ENCODE results near the gene POLRMT.
"Not testable (repeated sequence)": the region's sequence is repeated elsewhere in the genome, so short reads cannot be mapped to it uniquely, and the experiment has no call there.

POLRMT gene

DNA sequence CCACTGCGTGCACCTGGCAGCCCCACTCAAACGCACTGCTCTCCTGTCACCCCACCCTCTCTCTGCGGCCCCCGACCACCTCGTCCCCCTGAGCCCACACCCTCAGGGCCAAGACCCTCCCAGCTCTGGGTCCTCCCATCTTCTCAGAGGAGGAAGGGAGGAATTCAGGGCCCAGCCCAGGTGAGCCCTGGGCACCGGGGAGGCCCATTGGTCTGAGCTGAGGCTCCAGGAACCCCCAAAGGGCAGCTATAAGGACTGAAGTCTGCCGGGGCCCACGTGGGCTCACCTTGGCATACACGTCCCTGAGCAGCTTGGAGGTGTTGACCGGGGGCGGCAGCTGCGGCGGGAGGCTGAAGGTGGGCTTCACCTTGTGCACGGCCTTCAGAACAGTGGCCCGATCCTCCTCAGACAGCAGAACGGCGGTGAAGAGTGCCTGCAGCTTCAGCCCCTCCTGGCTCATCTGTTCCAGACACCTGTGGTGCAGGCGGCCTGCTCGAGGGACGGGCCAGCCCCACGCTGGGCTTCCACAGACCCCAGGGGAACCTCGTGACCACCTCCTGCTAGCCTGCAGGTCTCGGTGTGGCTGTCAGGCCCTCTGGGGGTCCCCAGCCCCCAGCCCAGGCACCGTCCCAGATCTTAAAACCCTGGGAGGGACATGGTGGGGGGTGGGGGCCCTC lies 8.8 kb downstream of the POLRMT start:
- no peak for DNase-seq

DNA sequence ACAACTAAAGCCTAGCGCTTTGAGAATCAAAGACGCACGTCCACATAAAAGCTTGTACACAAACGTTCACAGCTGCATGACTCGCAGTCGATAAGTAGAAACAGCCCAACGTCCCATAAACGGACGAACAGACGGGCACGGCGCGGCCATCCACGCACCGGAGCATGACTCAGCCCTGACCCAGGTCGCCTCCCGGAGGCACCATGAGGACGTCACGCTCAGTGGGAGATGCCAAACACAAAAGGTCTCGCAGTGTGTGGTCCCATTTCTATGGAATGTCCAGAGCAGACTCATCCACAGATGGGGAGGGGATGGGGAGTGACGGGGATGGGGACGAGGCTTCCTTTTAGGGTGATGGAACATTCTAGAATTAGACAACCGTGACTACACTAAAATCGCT lies 9.4 kb downstream of the POLRMT start:
- no peak for DNase-seq

DNA sequence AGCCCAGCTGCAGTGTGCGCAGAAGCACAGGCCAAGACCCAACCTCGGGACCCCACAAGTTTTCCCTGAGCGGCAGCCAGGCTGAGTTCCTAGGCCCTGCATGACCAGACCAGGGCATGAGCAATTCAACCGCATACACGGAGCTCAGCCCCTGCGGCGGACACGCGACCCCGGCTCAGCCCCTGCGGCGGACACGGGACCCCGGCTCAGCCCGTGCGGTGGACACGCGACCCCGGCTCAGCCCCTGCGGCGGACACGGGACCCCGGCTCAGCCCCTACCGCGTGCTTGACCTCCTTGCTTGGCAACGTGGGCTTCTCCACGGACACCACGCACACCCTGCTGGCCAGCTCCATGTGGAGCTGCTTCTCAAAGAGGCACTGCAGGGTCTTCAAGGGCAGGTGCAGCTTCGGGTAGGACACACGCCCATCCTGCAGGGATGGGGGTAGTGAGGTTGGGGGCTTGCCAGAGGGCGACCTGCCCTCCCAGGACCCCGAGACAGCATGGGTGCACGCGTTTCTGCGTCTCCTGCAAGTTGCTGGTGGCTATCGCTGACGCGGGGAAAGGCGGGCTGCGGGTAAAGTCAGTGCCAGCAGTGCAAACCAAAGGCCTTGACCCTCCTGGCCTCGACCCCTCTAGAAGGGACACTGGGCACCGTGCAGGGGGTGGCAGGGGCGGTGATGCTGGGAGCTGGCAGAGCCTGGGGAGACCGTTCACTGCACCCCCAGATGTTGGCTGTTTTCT lies 10.0 kb downstream of the POLRMT start:
- no peak for DNase-seq

DNA sequence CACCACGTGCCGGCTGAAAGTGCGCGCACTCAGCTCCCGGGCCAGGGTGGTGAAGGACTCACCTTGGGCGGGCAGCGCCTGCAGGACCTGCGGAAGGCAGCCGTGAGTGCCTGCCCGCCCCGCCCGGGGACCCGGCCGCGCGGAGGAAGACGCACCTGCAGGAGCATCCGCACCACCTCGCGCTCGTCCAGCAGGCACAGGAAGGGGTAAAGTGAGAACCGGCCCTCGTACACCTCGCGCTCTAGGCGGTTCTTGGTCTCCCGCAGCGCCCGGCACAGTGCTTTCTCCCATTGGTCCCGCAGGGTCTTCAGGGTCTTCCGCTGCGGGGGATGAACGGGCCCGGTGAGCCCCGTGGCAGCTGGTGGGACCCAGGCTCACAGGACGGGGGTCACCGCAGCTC lies 10.7 kb downstream of the POLRMT start:
- no peak for DNase-seq

DNA sequence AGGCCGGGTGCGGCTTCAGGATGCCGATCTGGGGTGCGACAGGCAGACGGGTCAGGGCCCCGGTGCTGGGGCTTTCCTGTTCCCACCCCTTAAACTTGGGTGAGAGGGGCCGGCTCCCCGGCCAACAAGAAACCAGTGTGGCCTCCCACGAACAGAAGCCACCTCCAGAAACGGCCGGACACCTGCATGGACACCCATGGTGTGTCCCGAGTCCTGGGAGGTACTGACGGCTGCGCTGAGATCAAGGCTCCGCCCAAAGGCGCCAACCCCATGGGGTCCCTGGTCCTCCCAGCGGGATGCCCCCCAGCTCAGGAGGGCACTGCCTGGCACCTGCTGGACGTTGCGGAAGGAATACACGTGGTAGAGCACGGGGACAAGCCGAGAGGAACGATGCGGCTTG lies 11.5 kb downstream of the POLRMT start:
- no peak for DNase-seq

DNA sequence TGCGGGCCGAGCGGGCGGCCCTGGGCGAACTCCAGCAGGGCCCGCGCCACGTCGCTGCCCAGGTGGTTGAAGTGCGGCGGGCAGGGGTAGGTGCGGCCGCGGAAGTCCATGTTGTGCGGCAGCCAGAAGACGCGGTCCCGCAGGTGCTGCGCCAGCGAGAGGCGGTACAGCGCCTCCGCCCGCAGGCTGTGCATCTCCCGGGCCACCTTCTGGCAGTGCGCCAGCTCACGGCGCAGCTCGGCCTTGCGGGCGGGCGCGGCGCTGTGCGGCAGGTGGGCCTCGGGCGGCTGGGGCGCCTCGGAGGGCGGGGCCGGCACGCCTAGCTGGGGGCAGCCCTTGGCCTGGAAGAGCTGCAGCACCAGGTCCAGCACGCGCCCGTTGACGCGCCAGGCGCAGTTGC lies 12.1 kb downstream of the POLRMT start:
- not testable (repeated sequence) for DNase-seq

DNA sequence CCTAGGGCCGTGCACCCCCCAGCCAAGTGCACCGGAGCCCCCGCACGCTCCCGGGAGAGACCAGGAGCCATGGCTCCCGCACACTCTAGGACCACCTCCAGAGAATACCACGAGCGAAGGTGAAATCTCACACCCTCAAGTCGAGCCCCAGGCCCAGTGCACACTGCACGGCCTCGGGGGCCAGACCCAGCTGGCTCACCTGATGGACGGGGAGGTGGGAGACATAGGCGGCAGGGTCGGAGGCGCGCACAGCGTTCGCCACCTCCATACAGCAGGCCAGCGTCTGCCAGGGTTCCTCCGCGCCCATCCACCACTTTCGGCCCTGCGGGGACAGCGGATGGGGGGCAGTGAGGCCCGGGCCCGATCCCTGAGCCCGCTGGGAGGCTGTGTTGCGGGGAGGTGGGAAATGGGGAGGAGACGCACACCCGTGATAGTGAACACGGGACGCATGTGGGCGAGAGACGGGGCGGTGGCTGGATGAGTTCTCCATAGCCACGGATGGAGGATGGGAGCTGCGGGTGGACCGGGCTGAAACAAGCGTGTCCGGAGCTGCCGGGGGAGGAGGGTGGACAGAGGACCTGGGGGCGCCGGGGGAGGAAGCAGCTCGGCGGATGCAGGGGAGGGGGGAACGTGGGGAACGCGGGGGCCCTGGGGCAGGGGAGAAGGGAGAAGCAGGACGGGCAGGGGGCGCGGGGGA lies 13.0 kb downstream of the POLRMT start:
- DNase-seq: no peak

DNA sequence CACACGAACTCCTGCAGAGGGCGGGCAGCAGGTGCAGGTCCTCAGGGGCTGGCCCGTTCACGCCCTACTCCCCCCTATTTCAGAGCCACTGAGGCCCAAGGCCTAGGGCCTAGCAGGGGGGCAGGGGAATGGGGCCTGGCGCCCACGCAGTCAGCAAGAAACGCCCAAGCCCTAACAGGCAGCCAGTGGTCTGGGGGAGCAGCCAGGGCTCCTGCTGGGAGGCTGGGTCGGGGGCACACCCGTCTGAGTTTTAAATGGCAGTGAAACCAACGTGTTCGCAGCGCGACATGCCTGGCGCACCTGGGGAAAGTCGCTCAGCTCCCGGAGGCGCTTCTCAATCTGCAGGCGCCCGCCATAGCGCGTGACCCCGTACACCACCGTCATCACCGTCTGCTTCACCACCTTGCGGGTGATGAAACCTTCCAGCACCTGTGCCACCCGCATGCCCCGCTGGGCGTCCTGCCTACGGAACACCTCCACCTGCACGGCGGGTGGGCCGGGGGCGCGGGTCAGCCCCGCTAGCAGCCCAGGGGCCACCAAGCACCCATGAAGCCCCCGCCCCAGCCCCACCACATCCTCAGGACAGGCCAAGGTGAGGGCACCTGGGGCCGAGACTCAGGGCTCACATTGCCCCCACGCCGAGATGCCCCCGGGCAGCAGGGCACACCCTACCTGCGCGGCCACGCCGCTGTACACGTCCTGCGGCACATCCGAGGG lies 13.9 kb downstream of the POLRMT start:
- no peak for DNase-seq

DNA sequence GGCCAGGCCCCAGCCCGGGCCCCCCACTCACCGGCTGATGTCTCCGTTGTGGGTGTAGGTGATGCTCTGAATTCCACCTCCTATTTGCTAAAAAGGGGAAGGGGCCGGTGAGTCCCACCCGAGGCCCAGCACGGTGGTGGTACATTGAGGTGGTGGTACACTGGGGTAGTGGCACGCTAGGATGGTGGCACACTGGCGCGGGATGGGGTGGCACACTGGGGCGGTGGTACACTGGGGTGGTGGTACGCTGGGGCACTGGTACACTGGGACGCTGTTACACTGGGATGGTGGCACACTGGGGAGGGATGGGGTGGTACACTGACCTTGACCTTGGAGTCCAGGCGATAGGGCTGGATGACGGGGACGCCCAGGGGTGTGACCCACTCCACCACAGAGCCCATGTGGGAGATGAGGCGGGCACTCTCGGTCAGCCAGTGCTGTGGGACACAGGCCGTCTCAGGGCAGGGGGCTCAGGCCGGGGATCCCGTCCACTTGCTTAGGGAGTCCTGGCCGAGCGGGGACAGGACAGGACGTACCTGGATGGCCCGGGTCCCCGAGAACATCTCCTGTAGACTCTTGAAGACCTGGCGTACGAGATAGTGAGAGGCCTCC lies 14.6 kb downstream of the POLRMT start:
- DNase-seq: no peak

DNA sequence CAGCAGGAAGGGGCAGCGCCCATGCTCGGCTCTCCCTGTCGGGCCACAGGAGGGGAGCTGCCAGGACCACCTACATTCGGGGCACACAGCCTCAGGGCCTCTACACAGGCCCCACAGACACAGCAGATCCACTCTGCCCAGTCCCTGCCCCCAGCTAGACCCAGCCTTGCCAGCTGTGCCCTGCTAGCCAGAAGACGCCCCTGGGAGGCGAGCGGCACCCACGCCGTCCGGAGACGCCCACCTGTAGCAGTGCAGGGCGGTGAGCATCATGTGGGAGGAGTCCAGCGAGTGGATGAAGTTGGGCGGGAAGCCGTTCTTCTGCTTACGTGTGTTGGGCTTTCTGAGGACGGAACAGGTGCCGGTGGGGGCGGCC lies 15.1 kb downstream of the POLRMT start:
- DNase-seq: no peak

DNA sequence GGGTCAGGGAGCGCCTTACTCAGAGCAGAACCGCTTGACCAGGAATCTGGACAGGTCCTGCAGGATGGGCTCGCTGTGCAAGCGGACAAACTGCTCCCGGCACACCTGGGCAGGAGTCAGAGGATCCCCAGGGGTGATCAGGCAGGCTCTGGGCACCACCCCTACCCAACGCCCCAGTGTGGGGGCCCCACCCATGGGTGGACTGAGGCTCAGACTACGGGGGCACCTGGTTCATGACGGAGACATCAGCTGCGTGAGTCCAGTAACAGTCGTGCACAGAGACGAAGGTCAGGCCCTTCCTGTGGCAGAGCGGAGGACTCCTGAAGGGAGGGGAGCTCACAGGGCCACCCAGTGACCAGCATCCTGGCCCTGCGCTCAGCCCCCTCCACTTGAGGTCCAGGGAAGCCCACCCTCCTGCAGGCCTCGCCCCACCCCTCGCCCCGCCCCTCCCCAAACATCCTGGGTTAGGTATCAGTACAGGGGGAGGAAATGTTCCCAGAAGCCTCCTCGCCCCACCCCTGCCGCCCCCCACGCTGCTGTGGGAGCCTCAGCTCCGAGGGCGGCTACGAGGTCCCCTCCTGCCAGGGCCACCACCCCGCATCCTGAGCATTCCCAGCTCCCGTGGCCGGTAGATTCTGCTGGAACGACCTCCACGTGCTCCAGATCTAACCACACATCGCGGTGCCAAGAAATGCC lies 15.6 kb downstream of the POLRMT start:
- no peak for DNase-seq

DNA sequence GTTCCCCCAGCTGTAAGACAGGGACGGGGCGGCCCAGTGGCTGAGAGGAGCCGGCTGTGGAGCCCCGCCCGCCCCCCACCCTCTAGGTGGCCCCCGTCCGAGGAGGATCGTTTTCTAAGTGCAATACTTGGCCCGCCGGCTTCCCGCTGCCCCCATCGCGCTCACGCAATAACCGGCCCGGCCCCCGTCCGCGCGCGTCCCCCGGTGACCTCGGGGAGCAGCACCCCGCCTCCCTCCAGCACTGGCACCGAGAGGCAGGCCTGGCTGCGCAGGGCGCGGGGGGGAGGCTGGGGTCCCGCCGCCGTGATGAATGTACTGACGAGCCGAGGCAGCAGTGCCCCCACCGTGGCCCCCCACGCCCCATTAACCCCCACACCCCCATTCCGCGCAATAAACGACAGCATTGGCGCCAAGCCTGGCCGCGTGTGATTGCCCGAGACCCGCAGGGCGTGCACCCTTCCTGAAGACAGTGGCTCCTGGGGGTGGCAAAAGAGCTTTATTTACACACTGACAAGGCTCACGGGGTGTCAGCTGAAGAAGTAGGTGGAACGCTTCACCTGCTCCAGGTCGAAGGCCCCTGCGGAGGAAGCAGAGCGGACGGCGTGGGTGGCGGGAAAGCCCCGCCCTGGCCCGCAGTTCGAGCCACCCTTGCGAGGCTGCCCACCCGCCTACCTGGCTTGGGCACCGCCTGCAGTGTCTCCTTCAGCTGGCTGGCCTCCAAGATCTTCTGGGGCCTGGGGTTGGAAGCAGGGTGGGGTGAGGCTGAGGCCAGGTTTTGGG lies 16.4 kb downstream of the POLRMT start:
- DNase-seq: no peak

DNA sequence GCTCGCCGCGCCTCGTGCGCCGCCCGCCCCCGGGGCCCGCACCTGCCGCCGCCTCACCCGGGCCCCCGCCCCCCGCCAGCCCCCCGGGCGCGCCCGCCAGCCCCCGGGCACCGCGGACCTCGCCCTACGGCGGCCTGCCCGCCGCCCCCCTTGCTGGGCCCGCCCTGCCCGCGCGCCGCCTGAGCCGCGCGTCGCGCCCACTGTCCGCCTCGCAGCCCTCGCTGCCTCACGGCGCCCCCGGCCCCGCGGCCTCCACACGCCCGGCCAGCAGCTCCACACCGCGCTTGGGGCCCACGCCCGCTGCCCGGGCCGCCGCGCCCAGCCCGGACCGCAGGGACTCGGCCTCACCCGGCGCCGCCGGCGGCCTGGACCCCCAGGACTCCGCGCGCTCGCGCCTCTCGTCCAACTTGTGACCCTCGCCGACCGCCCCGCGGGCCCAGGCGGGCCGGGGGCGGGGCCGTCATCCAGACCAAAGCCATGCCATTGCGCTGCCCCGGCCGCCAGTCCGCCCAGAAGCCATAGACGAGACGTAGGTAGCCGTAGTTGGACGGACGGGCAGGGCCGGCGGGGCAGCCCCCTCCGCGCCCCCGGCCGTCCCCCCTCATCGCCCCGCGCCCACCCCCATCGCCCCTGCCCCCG lies 17.2 kb downstream of the POLRMT start:
- no peak for DNase-seq

DNA sequence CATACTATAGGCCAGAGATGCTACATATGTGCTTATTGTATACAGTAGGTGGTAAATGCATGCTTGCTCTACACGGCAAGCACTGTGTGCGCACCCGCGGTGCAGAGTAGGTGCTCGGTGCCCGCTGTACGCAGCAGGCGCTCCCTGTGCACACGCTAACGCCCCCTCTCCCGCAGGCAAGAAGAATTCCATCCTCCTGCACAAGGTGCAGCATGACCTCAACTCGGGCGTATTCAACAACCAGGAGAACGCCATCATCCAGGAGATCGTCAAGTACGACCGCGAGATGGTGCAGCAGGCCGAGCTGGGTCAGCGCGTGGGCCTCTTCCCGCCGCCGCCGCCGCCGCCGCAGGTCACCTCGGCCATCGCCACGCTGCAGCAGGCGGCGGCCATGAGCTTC lies 17.7 kb downstream of the POLRMT start:
- no peak for DNase-seq

DNA sequence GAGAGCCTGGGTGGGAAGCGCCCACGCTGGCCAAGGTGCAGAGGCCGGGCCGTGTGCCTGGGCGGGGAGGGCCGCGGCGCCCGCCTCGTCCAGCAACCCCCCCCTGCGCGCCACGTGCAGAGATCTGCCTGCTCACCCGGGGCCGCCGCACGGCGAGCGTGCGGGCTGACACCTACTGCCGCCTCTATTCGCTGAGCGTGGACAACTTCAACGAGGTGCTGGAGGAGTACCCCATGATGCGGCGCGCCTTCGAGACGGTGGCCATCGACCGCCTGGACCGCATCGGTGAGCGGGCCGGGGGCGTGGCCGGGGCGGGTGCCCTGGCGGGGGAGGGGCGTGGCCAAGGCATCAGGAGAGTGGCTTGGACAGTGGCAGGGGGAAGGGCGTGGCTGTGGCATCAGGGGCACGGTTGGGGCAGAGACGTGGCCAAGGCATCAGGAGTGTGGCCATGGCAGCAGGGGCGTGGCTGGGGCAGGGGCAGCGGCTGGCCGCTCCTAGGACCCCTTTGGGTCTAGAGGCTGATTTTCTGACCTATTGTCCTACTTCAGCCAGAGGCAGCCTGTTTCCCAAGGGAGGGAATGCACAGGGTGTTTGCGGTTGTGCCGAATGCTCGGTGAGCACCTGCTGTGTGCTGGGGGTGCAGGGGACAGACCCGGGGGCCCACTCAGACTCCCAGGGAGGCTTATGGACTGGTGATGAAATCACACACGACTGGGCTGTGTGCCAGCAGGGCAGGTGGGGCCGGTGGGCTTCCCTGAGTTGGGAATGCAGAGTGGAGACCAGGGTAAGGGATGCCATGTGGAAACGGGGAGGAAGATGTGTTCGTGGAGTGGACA lies 19.4 kb downstream of the POLRMT start:
- no peak for DNase-seq

DNA sequence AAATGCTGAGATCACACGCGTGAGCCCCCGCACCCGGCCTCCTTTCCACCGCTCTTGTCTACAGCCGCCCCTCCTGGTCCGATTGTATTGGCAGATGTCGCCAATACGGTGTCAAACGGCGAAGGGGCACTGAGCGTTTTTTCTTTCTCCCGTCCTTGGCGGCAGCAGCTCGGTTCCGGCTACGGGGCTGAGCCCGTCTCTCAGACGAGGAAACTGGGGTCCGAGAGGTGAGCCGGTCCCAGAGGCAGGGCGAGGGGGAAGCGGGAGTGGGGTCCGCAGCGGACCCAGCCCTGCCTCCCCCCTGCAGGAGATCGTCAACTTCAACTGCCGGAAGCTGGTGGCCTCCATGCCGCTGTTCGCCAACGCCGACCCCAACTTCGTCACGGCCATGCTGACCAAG lies 20.4 kb downstream of the POLRMT start:
- DNase-seq: no peak

DNA sequence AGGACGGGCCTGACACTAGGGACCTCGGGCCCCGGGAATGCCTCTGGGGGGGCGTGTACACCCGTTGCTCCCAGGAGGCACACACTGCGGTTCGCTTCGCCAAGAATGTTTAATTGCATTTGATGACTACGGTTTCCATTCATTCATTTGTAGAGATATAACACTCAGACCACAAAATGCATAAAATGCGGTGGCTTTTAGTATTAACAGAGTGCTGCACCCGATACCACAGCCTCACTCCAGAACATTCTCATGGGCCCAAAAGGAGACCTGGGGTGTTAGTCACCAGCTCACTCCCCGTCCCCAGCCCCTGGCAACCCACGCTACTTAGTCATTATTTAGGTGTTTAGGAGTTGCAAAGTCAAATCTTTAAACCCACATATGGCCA lies 21.9 kb downstream of the POLRMT start:
- DNase-seq: no peak

DNA sequence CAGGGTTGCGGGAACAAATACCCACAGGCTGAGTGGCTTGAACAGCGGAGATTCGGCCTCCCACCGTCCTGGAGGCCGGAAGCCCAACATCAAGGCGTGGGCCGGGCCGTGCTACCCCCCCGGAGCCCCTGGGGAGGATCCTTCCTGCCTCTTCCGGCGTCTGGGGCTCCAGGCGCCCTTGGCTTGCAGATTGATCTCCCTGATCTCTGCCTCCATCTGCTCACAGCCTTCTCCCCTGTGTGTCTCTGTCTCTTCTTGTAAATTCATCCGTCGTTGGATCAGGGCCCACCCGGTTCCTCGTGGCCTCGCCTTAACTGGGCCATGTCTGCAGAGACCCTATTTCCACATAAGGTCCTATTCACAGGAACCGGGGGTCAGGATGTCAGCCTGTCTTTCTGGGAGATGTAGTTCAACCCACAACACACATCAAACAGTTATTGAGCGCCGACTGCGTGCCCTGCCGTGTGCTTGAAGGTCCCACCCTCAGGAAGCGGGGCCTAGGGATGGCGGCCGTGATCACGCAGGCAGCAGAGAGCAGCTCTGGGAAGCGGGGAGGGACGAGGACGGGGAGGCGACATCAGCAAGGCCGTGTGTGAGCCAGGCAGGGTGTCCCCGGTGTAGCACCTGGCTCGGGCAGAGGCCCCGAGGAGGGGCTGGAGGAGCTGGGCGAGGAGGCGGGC lies 22.4 kb downstream of the POLRMT start:
- DNase-seq: peak; percentile 21

DNA sequence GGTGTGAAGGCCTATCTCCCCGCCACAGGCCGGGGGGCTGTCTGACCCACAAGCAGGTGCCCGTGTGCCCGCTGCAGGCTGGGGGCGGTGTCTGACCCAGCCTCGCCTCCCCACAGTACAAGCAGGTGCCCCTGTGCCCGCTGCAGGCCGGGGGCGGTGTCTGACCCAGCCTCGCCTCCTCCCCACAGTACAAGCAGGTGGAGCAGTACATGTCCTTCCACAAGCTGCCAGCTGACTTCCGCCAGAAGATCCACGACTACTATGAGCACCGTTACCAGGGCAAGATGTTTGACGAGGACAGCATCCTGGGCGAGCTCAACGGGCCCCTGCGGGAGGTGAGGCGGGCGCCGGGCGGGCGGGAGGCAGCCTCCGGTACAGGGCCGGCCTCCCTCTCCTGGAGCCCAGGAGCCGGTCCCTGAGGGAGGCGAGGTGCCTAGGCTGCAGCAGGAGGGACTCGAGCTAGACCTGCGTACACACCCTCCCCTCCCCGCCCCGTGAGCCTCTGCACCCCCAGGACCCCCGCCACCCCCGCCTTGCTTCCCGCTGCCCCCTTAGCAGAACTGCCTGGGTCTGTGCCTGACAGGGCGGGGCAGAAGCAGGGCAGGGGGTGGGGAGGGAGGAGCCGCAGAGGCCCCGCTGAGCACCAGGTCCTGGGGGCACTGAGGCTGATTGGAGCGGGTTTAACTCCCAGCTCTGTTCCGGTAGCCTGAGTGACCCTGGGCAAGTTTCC lies 23.1 kb downstream of the POLRMT start:
- no peak for DNase-seq
